ENCODE results near the gene PTN.
A peak's percentile ranks its signal among the peaks of the same experiment; 100 is the strongest.

Gene PTN

DNA sequence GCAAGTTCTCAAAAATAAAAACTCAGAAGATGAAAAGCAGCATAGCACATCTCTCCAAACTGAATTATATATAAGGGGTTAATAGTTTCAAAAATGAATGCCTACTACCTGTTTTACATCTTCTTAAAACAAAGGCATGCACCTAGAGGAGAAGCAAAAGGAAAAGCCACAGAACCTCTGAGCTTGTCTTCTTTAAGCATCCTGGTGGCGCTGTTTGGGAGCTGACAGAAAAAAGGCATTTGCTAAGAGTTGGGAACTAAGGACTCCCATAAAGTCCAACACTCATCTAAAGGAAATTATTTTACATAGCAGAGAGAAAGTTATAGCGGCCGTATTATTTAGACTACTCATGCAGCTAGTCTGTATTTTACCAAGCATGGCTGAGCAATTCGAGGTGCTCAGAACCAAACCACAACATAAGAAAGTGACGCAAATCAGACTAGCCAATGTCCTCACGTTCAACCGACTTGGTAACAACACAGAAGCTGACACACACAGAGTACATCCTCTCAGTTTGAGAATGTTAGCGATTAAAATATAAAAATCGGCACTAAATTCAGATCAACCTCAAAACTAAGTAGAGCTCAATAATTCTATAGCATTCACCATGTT, 38.8 kb downstream of the PTN start:
- no peak overlapping the region for H3K14ac ChIP-seq (ENCODE audit: low read length)
- no peak overlapping the region for H3K23ac ChIP-seq (ENCODE audit: low read depth, low read length, poor library complexity)
- H3K79me1 ChIP-seq (ENCODE audit: low read depth, low read length), result no peaks in the 10 kb centered on the region
- DNase-seq (ENCODE audit: low spot score), result no peak
- H4K91ac ChIP-seq (ENCODE audit: low read depth, low read length, poor library complexity), result no peak overlapping the region
- H3K36me3 ChIP-seq (replicated peaks in 1 of 2; ENCODE audit: control insufficient read depth in 2 of 2, insufficient read depth in 2 of 2, low read length in 2 of 2), result peaks cover 0 to 6% of the 10 kb centered on the region in 2 donors
- H2AK5ac ChIP-seq (ENCODE audit: low read depth, low read length), result no peak overlapping the region
- H2AFZ ChIP-seq (ENCODE audit: low read length), result peak overlapping the region; percentile 23
- H2BK12ac ChIP-seq (ENCODE audit: low read length), result no peak overlapping the region
- peak overlapping the region in 1 of 2 donors; percentile 3 for H3K4me3 ChIP-seq (ENCODE audit: low read length in 2 of 2)
- H3K4me2 ChIP-seq (ENCODE audit: insufficient read depth, low read length, poor library complexity, severe bottlenecking), result no peak overlapping the region
- H3K4ac ChIP-seq (ENCODE audit: low read length), result no peak overlapping the region
- H3K18ac ChIP-seq (ENCODE audit: low read length), result no peak overlapping the region
- peaks cover 9 to 42% of the 10 kb centered on the region in 2 donors for H3K4me1 ChIP-seq (ENCODE audit: control insufficient read depth in 2 of 2, insufficient read depth in 1 of 2, low read depth in 1 of 2, low read length in 2 of 2)
- no peak overlapping the region for H4K8ac ChIP-seq (ENCODE audit: low read depth, low read length)
- peaks cover 0 to 10% of the 10 kb centered on the region in 2 donors for H3K9me3 ChIP-seq (replicated peaks in 1 of 2; ENCODE audit: control insufficient read depth in 2 of 2, insufficient read depth in 1 of 2, low read depth in 1 of 2, low read length in 2 of 2)
- H2BK120ac ChIP-seq (ENCODE audit: low read depth, low read length), result no peak overlapping the region
- no peak overlapping the region for H2BK15ac ChIP-seq (ENCODE audit: low read length)
- H2BK5ac ChIP-seq (ENCODE audit: low read length), result no peak overlapping the region
- no peak overlapping the region for H3K9ac ChIP-seq (ENCODE audit: low read depth, low read length, poor library complexity)
- H3K27me3 ChIP-seq (ENCODE audit: control insufficient read depth in 3 of 3, insufficient read depth in 3 of 3, low read depth in 1 of 3, low read length in 3 of 3), result no peaks in the 10 kb centered on the region
- H3K27ac ChIP-seq (replicated peaks; ENCODE audit: low read length), result peak overlapping the region; percentile 0
- WGBS, 2 donors (ENCODE audit: extremely low coverage in 2 of 2, insufficient read length in 2 of 2, insufficient replicate concordance in 1 of 2), result no CpG with 5 or more reads among the region's 9 CpGs

DNA sequence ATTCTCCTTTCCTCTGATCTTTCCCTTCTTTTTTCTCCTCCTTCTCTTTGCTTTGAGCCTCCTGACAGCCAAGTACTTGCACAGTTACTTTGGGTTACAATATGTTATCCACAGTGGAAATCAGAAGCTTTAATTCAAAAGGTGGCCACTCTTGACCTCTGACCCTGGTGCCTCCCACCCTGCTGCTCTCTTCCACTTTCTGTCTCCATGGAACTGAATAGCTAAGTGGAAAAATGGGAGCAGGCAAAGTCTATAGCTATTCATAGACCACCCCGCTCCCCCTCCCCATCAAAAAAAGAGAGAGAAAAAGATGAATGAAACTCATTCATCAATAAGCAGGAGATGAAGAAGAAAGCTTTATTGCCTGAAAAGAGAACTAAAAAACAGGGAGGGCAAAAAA, 39.4 kb downstream of the PTN start:
- H3K9me3 ChIP-seq (replicated peaks in 1 of 2; ENCODE audit: control insufficient read depth in 2 of 2, insufficient read depth in 1 of 2, low read depth in 1 of 2, low read length in 2 of 2), result peaks cover 0 to 10% of the 10 kb centered on the region in 2 donors
- H2AFZ ChIP-seq (ENCODE audit: low read length), result no peak overlapping the region
- no peak overlapping the region for H3K9ac ChIP-seq (ENCODE audit: low read depth, low read length, poor library complexity)
- no peak overlapping the region for H2AK5ac ChIP-seq (ENCODE audit: low read depth, low read length)
- no peak overlapping the region for H2BK120ac ChIP-seq (ENCODE audit: low read depth, low read length)
- no peak overlapping the region for H2BK15ac ChIP-seq (ENCODE audit: low read length)
- no peak overlapping the region for H3K14ac ChIP-seq (ENCODE audit: low read length)
- H3K4ac ChIP-seq (ENCODE audit: low read length), result no peak overlapping the region
- H3K4me2 ChIP-seq (ENCODE audit: insufficient read depth, low read length, poor library complexity, severe bottlenecking), result no peak overlapping the region
- no peak overlapping the region for H3K18ac ChIP-seq (ENCODE audit: low read length)
- no peak overlapping the region for H2BK12ac ChIP-seq (ENCODE audit: low read length)
- H3K23ac ChIP-seq (ENCODE audit: low read depth, low read length, poor library complexity), result no peak overlapping the region
- H2BK5ac ChIP-seq (ENCODE audit: low read length), result no peak overlapping the region
- no peak overlapping the region for H3K4me3 ChIP-seq (ENCODE audit: low read length in 2 of 2)
- DNase-seq (ENCODE audit: low spot score), result peak; percentile 33
- no peak overlapping the region for H4K91ac ChIP-seq (ENCODE audit: low read depth, low read length, poor library complexity)
- WGBS, 2 donors (ENCODE audit: extremely low coverage in 2 of 2, insufficient read length in 2 of 2, insufficient replicate concordance in 1 of 2), result no CpG with 5 or more reads among the region's 1 CpG
- H3K27me3 ChIP-seq (ENCODE audit: control insufficient read depth in 3 of 3, insufficient read depth in 3 of 3, low read depth in 1 of 3, low read length in 3 of 3), result no peaks in the 10 kb centered on the region
- H3K36me3 ChIP-seq (replicated peaks in 1 of 2; ENCODE audit: control insufficient read depth in 2 of 2, insufficient read depth in 2 of 2, low read length in 2 of 2), result peaks cover 0 to 6% of the 10 kb centered on the region in 2 donors
- H3K79me1 ChIP-seq (ENCODE audit: low read depth, low read length), result no peaks in the 10 kb centered on the region
- H4K8ac ChIP-seq (ENCODE audit: low read depth, low read length), result no peak overlapping the region
- peaks cover 9 to 42% of the 10 kb centered on the region in 2 donors for H3K4me1 ChIP-seq (ENCODE audit: control insufficient read depth in 2 of 2, insufficient read depth in 1 of 2, low read depth in 1 of 2, low read length in 2 of 2)
- H3K27ac ChIP-seq (replicated peaks; ENCODE audit: low read length), result no peak overlapping the region

DNA sequence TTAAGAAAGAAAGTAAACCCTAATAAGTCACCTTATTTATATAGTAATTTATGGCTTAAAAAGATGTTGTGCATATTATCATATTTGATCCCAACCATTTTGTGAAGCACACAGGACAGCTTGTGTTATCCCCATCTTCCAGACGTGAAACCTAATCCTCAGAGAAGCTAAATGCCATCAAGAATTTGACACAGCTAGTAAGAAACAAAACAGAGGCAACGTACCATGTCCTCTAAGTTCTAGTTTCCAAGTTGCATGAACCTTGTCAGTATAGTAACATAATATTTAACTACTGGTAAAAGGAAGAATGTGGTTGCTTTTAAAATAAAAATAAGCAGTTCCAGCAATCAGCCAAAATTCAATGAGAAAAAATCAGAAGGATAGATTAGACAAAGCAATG, 41.5 kb downstream of the PTN start:
- no peak overlapping the region for H2AK5ac ChIP-seq (ENCODE audit: low read depth, low read length)
- H3K4me2 ChIP-seq (ENCODE audit: insufficient read depth, low read length, poor library complexity, severe bottlenecking), result no peak overlapping the region
- H3K79me1 ChIP-seq (ENCODE audit: low read depth, low read length), result no peaks in the 10 kb centered on the region
- H4K8ac ChIP-seq (ENCODE audit: low read depth, low read length), result no peak overlapping the region
- H3K4ac ChIP-seq (ENCODE audit: low read length), result no peak overlapping the region
- H3K36me3 ChIP-seq (replicated peaks in 1 of 2; ENCODE audit: control insufficient read depth in 2 of 2, insufficient read depth in 2 of 2, low read length in 2 of 2), result no peaks in the 10 kb centered on the region
- H3K14ac ChIP-seq (ENCODE audit: low read length), result no peak overlapping the region
- no peaks in the 10 kb centered on the region for H3K27me3 ChIP-seq (ENCODE audit: control insufficient read depth in 3 of 3, insufficient read depth in 3 of 3, low read depth in 1 of 3, low read length in 3 of 3)
- DNase-seq (ENCODE audit: low spot score), result no peak
- H4K91ac ChIP-seq (ENCODE audit: low read depth, low read length, poor library complexity), result no peak overlapping the region
- H2BK120ac ChIP-seq (ENCODE audit: low read depth, low read length), result no peak overlapping the region
- H3K4me1 ChIP-seq (ENCODE audit: control insufficient read depth in 2 of 2, insufficient read depth in 1 of 2, low read depth in 1 of 2, low read length in 2 of 2), result peaks cover 13 to 44% of the 10 kb centered on the region in 2 donors
- WGBS, 2 donors (ENCODE audit: extremely low coverage in 2 of 2, insufficient read length in 2 of 2, insufficient replicate concordance in 1 of 2), result no CpG with 5 or more reads among the region's 2 CpGs
- H3K23ac ChIP-seq (ENCODE audit: low read depth, low read length, poor library complexity), result no peak overlapping the region
- no peak overlapping the region for H2BK12ac ChIP-seq (ENCODE audit: low read length)
- H2AFZ ChIP-seq (ENCODE audit: low read length), result no peak overlapping the region
- no peak overlapping the region for H3K27ac ChIP-seq (replicated peaks; ENCODE audit: low read length)
- no peak overlapping the region for H2BK5ac ChIP-seq (ENCODE audit: low read length)
- no peak overlapping the region for H3K4me3 ChIP-seq (ENCODE audit: low read length in 2 of 2)
- H3K9ac ChIP-seq (ENCODE audit: low read depth, low read length, poor library complexity), result no peak overlapping the region
- no peak overlapping the region for H3K18ac ChIP-seq (ENCODE audit: low read length)
- H2BK15ac ChIP-seq (ENCODE audit: low read length), result no peak overlapping the region
- peaks cover 0 to 2% of the 10 kb centered on the region in 2 donors for H3K9me3 ChIP-seq (replicated peaks in 1 of 2; ENCODE audit: control insufficient read depth in 2 of 2, insufficient read depth in 1 of 2, low read depth in 1 of 2, low read length in 2 of 2)

DNA sequence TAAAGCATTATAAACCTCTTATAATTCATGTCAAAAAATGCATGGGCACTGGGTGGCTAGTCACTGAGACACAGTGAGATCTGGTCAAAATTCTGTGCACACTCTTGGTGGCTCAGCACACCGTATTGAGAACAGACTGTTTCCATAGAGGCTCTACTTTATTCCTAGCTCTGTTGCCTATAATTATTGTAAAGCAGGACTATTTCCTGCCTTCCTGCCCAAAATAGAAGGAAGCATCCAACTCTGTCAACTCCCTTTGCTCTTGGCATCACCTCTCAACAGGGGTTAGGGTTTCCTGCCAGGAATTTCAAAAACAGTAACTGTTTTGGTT, 45.1 kb downstream of the PTN start:
- Histone ChIP-seq H2AK5ac (ENCODE audit: low read depth, low read length) (no peak overlapping the region), H4K8ac (ENCODE audit: low read depth, low read length) (no peak overlapping the region), H2BK15ac (ENCODE audit: low read length) (no peak overlapping the region), H3K79me1 (ENCODE audit: low read depth, low read length) (no peaks in the 10 kb centered on the region), H3K27me3 (ENCODE audit: control insufficient read depth in 3 of 3, insufficient read depth in 3 of 3, low read depth in 1 of 3, low read length in 3 of 3) (no peaks in the 10 kb centered on the region), H3K23ac (ENCODE audit: low read depth, low read length, poor library complexity) (no peak overlapping the region), H3K14ac (ENCODE audit: low read length) (no peak overlapping the region), H3K4me3 (ENCODE audit: low read length in 2 of 2) (no peak overlapping the region), H3K4ac (ENCODE audit: low read length) (no peak overlapping the region), H2AFZ (ENCODE audit: low read length) (no peak overlapping the region), H3K9ac (ENCODE audit: low read depth, low read length, poor library complexity) (no peak overlapping the region), H3K4me2 (ENCODE audit: insufficient read depth, low read length, poor library complexity, severe bottlenecking) (no peak overlapping the region), H4K91ac (ENCODE audit: low read depth, low read length, poor library complexity) (no peak overlapping the region), H3K36me3 (replicated peaks in 1 of 2; ENCODE audit: control insufficient read depth in 2 of 2, insufficient read depth in 2 of 2, low read length in 2 of 2) (peaks cover 0 to 4% of the 10 kb centered on the region in 2 donors), H3K4me1 (ENCODE audit: control insufficient read depth in 2 of 2, insufficient read depth in 1 of 2, low read depth in 1 of 2, low read length in 2 of 2) (peaks cover 10 to 16% of the 10 kb centered on the region in 2 donors), H3K9me3 (replicated peaks in 1 of 2; ENCODE audit: control insufficient read depth in 2 of 2, insufficient read depth in 1 of 2, low read depth in 1 of 2, low read length in 2 of 2) (peaks cover 2% of the 10 kb centered on the region in 2 donors), H2BK120ac (ENCODE audit: low read depth, low read length) (no peak overlapping the region), H2BK5ac (ENCODE audit: low read length) (no peak overlapping the region), H3K18ac (ENCODE audit: low read length) (no peak overlapping the region), H3K27ac (replicated peaks; ENCODE audit: low read length) (no peak overlapping the region), H2BK12ac (ENCODE audit: low read length) (no peak overlapping the region)
- DNase-seq (ENCODE audit: low spot score), result no peak
- WGBS, 2 donors (ENCODE audit: extremely low coverage in 2 of 2, insufficient read length in 2 of 2, insufficient replicate concordance in 1 of 2), result no CpG with 5 or more reads among the region's 1 CpG

All from neuronal stem cell (in vitro differentiated cells).